ENCODE measurements around the gene SEMA5A.

SEMA5A gene

GRCh38 chr5:9245071-9245470 is 300.8 kb downstream of the SEMA5A start:
- DNase-seq, result no peak

GRCh38 chr5:9244417-9244816 is 301.5 kb downstream of the SEMA5A start:
- DNase-seq, result no peak

- no peak for DNase-seq
Observed at GRCh38 chr5:9241479-9242305, 304.2 kb downstream of the SEMA5A start.

GRCh38 chr5:9240431-9240830 is 305.4 kb downstream of the SEMA5A start:
- DNase-seq, result no peak

- DNase-seq, result peak; percentile 10
Observed at GRCh38 chr5:9239626-9240025, 306.2 kb downstream of the SEMA5A start.

GRCh38 chr5:9239071-9239470 is 306.8 kb downstream of the SEMA5A start:
- peak; percentile 8 for DNase-seq

GRCh38 chr5:9233712-9234111 is 312.2 kb downstream of the SEMA5A start:
- DNase-seq, result no peak

- DNase-seq, result no peak
Observed at GRCh38 chr5:9233035-9233434, 312.8 kb downstream of the SEMA5A start.

- DNase-seq, result no peak
Observed at GRCh38 chr5:9231842-9232241, 314.0 kb downstream of the SEMA5A start.

GRCh38 chr5:9230355-9230754 is 315.5 kb downstream of the SEMA5A start:
- no peak for DNase-seq

GRCh38 chr5:9226016-9226536 is 319.8 kb downstream of the SEMA5A start:
- no peak for DNase-seq

- DNase-seq, result no peak
Observed at GRCh38 chr5:9222054-9222976, 323.6 kb downstream of the SEMA5A start.

- no peak for DNase-seq
Observed at GRCh38 chr5:9218358-9218757, 327.5 kb downstream of the SEMA5A start.

- DNase-seq, result no peak
Observed at GRCh38 chr5:9212605-9213004, 333.3 kb downstream of the SEMA5A start.

- DNase-seq, result no peak
Observed at GRCh38 chr5:9209846-9210492, 335.9 kb downstream of the SEMA5A start.

- DNase-seq, result peak; percentile 31
Observed at GRCh38 chr5:9207817-9208418, 338.0 kb downstream of the SEMA5A start.

- no peak for DNase-seq
Observed at GRCh38 chr5:9202636-9203035, 343.2 kb downstream of the SEMA5A start.

- DNase-seq, result no peak
Observed at GRCh38 chr5:9201761-9202160, 344.1 kb downstream of the SEMA5A start.

GRCh38 chr5:9201011-9201410 is 344.9 kb downstream of the SEMA5A start:
- no peak for DNase-seq

GRCh38 chr5:9198394-9198793 is 347.5 kb downstream of the SEMA5A start:
- no peak for DNase-seq

- no peak for DNase-seq
Observed at GRCh38 chr5:9197881-9198260, 348.0 kb downstream of the SEMA5A start.

- no peak for DNase-seq
Observed at GRCh38 chr5:9196403-9197227, 349.3 kb downstream of the SEMA5A start.
